Activated T-cell treated with anti-CD3 and anti-CD28 coated beads, Interleukin-2, amount 50 U/mL, for 72 hours (primary cell): ENCODE data around the gene SLC2A1. TPM values are rescaled to one million over a fixed set of nuclear protein-coding genes. Genes with fewer than 3 reads are reported as not detected.

ENCODE experiments used
- ATAC-seq, 2 donors: fragments of 150-1000 bp; cut with Tn5 transposase; replicated peaks in 1 of 2; 2 replicates each; pipeline ENCODE4 v1.10.0; 2021; ENCODE audit warnings: moderate library complexity in 2 of 2, mild to moderate bottlenecking in 1 of 2
- DNase-seq, 2 donors: peaks; one replicate each; pipeline ENCODE4 v3.0.0; 2021 to 2022; ENCODE audit warnings: mixed read lengths in 1 of 2
- H3K27ac Mint-ChIP-seq: one replicate; pipeline ENCODE4 v1.8.0; 2022; ENCODE audit warnings: mild to moderate bottlenecking, moderate library complexity, mixed read lengths
- H3K27me3 Mint-ChIP-seq: one replicate; pipeline ENCODE4 v1.8.0; 2022; ENCODE audit warnings: low read depth, mixed read lengths
- H3K36me3 Mint-ChIP-seq, 2 donors: one replicate each; pipeline ENCODE4 v1.8.0; 2022; ENCODE audit warnings: mixed read lengths in 2 of 2, mild to moderate bottlenecking in 1 of 2; ENCODE audit not compliant: insufficient read depth in 2 of 2
- H3K4me1 Mint-ChIP-seq: one replicate; pipeline ENCODE4 v1.8.0; 2022; ENCODE audit warnings: low read depth, mixed read lengths
- H3K4me3 Mint-ChIP-seq, 2 donors: one replicate each; pipeline ENCODE4 v1.8.0; 2022; ENCODE audit warnings: mild to moderate bottlenecking in 2 of 2, mixed read lengths in 2 of 2, moderate library complexity in 2 of 2
- H3K9me3 Mint-ChIP-seq, 2 donors: one replicate each; pipeline ENCODE4 v1.8.0; 2022; ENCODE audit warnings: mixed read lengths in 2 of 2
- total RNA-seq, 2 donors: library from RNA; stranded (reverse); gene quantifications; one replicate each; pipeline ENCODE4 v1.2.3, GENCODE V29; 2022

Gene SLC2A1
- total RNA-seq, 2 donors from 2014 or later = 41.7 to 51.9 TPM

- Mint-ChIP-seq H3K9me3 (no peaks in the 10 kb centered on the region), H3K4me3 (peak overlapping the region; percentile 48 to 50), H3K27me3 (no peaks in the 10 kb centered on the region), H3K27ac (peak overlapping the region; percentile 90), H3K36me3 (peaks cover 4 to 9% of the 10 kb centered on the region in 2 donors), H3K4me1 (peaks cover 91% of the 10 kb centered on the region)
- DNase-seq (no peak), ATAC-seq (no peak)
These were observed 9.2 kb downstream of the SLC2A1 start for GRCh38 chr1:42949312-42950115.

GRCh38 chr1:42947965-42948732 is 10.5 kb downstream of the SLC2A1 start:
- Mint-ChIP-seq H3K27me3 (no peaks in the 10 kb centered on the region), H3K36me3 (peaks cover 3 to 9% of the 10 kb centered on the region in 2 donors), H3K27ac (peak overlapping the region; percentile 28), H3K4me1 (peaks cover 91% of the 10 kb centered on the region), H3K4me3 (no peak overlapping the region), H3K9me3 (no peaks in the 10 kb centered on the region)
- no peak for ATAC-seq
- no peak for DNase-seq

GRCh38 chr1:42947117-42947516 is 11.6 kb downstream of the SLC2A1 start:
- H3K27me3 Mint-ChIP-seq = no peaks in the 10 kb centered on the region
- DNase-seq = no peak
- ATAC-seq = no peak
- H3K36me3 Mint-ChIP-seq = peaks cover 5 to 16% of the 10 kb centered on the region in 2 donors
- peak overlapping the region; percentile 41 for H3K27ac Mint-ChIP-seq
- H3K4me3 Mint-ChIP-seq = no peak overlapping the region
- H3K4me1 Mint-ChIP-seq = peaks cover 91% of the 10 kb centered on the region
- no peaks in the 10 kb centered on the region for H3K9me3 Mint-ChIP-seq

- peak overlapping the region; percentile 55 to 58 for H3K4me3 Mint-ChIP-seq
- H3K27ac Mint-ChIP-seq = peak overlapping the region; percentile 47
These were observed 12.4 kb downstream of the SLC2A1 start for GRCh38 chr1:42946120-42946898.

GRCh38 chr1:42945164-42945563 is 13.5 kb downstream of the SLC2A1 start:
- Mint-ChIP-seq H3K9me3 (no peaks in the 10 kb centered on the region), H3K27me3 (no peaks in the 10 kb centered on the region), H3K27ac (peak overlapping the region; percentile 47), H3K4me3 (peak overlapping the region; percentile 55 to 58), H3K36me3 (peaks cover 6 to 24% of the 10 kb centered on the region in 2 donors), H3K4me1 (peaks cover 91% of the 10 kb centered on the region)
- DNase-seq = no peak
- peak; percentile 28 to 65 for ATAC-seq

More at GRCh38 chr1:42946120-42946898, 12.4 kb downstream of the SLC2A1 start:
- Mint-ChIP-seq H3K9me3 (no peaks in the 10 kb centered on the region), H3K36me3 (peaks cover 5 to 17% of the 10 kb centered on the region in 2 donors), H3K4me1 (peaks cover 91% of the 10 kb centered on the region), H3K27me3 (no peaks in the 10 kb centered on the region)
- ATAC-seq (peak in 1 of 2 donors; percentile 14), DNase-seq (no peak)

GRCh38 chr1:42944246-42944928 is 14.3 kb downstream of the SLC2A1 start:
- Mint-ChIP-seq H3K4me3 (peak overlapping the region; percentile 55 to 58), H3K36me3 (peaks cover 6 to 28% of the 10 kb centered on the region in 2 donors), H3K4me1 (peaks cover 91% of the 10 kb centered on the region), H3K27me3 (no peaks in the 10 kb centered on the region), H3K27ac (peak overlapping the region; percentile 47), H3K9me3 (no peaks in the 10 kb centered on the region)
- ATAC-seq (no peak), DNase-seq (no peak)

GRCh38 chr1:42943728-42944127 is 14.9 kb downstream of the SLC2A1 start:
- Mint-ChIP-seq H3K9me3 (no peaks in the 10 kb centered on the region), H3K4me3 (peak overlapping the region; percentile 1 to 41), H3K27ac (peak overlapping the region; percentile 8), H3K4me1 (peaks cover 91% of the 10 kb centered on the region), H3K27me3 (no peaks in the 10 kb centered on the region), H3K36me3 (peaks cover 8 to 32% of the 10 kb centered on the region in 2 donors)
- ATAC-seq (no peak), DNase-seq (no peak)

GRCh38 chr1:42943166-42943565 is 15.5 kb downstream of the SLC2A1 start:
- H3K9me3 Mint-ChIP-seq = no peaks in the 10 kb centered on the region
- H3K36me3 Mint-ChIP-seq = peaks cover 8 to 32% of the 10 kb centered on the region in 2 donors
- DNase-seq (no peak), ATAC-seq (peak; percentile 28 to 42)
- peaks cover 97% of the 10 kb centered on the region for H3K4me1 Mint-ChIP-seq
- H3K27ac Mint-ChIP-seq = peak overlapping the region; percentile 89
- H3K4me3 Mint-ChIP-seq = peak overlapping the region in 1 of 2 donors; percentile 13
- H3K27me3 Mint-ChIP-seq = no peaks in the 10 kb centered on the region

- no peak for DNase-seq
- H3K4me1 Mint-ChIP-seq = peaks cover 100% of the 10 kb centered on the region
- peaks cover 8 to 34% of the 10 kb centered on the region in 2 donors for H3K36me3 Mint-ChIP-seq
- no peak for ATAC-seq
- H3K9me3 Mint-ChIP-seq = no peaks in the 10 kb centered on the region
- H3K27ac Mint-ChIP-seq = peak overlapping the region; percentile 89
- H3K27me3 Mint-ChIP-seq = no peaks in the 10 kb centered on the region
- H3K4me3 Mint-ChIP-seq = peak overlapping the region; percentile 32 to 65
These were observed 16.2 kb downstream of the SLC2A1 start for GRCh38 chr1:42942444-42942843.

- H3K4me3 Mint-ChIP-seq = peak overlapping the region in 1 of 2 donors; percentile 65
- ATAC-seq (peak in 1 of 2 donors; percentile 8), DNase-seq (no peak)
- H3K9me3 Mint-ChIP-seq = no peaks in the 10 kb centered on the region
- no peaks in the 10 kb centered on the region for H3K27me3 Mint-ChIP-seq
- H3K36me3 Mint-ChIP-seq = peaks cover 10 to 36% of the 10 kb centered on the region in 2 donors
- H3K4me1 Mint-ChIP-seq = peaks cover 100% of the 10 kb centered on the region
- H3K27ac Mint-ChIP-seq = peak overlapping the region; percentile 89
These were observed 16.9 kb downstream of the SLC2A1 start for GRCh38 chr1:42941640-42942330.

- Mint-ChIP-seq H3K36me3 (peaks cover 10 to 33% of the 10 kb centered on the region in 2 donors), H3K4me3 (peak overlapping the region; percentile 25 to 65), H3K4me1 (peaks cover 100% of the 10 kb centered on the region), H3K27ac (peak overlapping the region; percentile 89), H3K9me3 (no peaks in the 10 kb centered on the region), H3K27me3 (no peaks in the 10 kb centered on the region)
- ATAC-seq (peak in 1 of 2 donors; percentile 34), DNase-seq (no peak)
These were observed 17.6 kb downstream of the SLC2A1 start for GRCh38 chr1:42940851-42941639.
